HL-60 (cell line): ENCODE results near the gene IL13.

ENCODE experiments used
- POLR2AphosphoS5 ChIP-seq: IDR thresholded peaks from 2 replicates; pipeline ENCODE4 v1.6.1; 2012; ENCODE audit warnings: low read depth
- TF ChIP-seq, protein P1 (sequence below): IDR thresholded peaks from one replicate; pipeline ENCODE4 v1.5.1; 2011; ENCODE audit warnings: low read length, control low read depth, inconsistent platforms; ENCODE audit not compliant: insufficient read depth
- TF ChIP-seq, protein P2 (sequence below): IDR thresholded peaks from 2 replicates; pipeline ENCODE4 v1.6.1; 2012; ENCODE audit warnings: low read depth; ENCODE audit not compliant: insufficient replicate concordance

DNA sequence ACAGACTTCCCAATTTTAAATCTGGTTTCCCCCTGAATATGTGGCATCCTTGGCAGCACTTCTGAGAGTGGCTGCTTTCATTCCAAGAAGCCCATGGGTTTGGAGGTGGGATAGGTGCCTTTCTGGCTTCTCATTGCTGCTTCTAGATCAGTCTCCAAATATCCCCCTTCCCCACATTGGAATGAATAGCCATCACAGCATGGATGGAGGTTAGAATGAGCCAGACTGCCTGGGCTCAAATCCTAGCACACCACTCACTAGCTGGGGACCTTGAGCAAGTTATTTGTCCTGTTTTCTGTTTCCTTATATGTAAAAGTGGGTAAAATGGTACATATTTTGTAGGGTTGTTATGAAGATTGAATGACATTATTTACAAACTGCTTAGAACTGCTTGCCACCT, 13.8 kb upstream of the IL13 start:
- TF ChIP-seq, protein P1, sequence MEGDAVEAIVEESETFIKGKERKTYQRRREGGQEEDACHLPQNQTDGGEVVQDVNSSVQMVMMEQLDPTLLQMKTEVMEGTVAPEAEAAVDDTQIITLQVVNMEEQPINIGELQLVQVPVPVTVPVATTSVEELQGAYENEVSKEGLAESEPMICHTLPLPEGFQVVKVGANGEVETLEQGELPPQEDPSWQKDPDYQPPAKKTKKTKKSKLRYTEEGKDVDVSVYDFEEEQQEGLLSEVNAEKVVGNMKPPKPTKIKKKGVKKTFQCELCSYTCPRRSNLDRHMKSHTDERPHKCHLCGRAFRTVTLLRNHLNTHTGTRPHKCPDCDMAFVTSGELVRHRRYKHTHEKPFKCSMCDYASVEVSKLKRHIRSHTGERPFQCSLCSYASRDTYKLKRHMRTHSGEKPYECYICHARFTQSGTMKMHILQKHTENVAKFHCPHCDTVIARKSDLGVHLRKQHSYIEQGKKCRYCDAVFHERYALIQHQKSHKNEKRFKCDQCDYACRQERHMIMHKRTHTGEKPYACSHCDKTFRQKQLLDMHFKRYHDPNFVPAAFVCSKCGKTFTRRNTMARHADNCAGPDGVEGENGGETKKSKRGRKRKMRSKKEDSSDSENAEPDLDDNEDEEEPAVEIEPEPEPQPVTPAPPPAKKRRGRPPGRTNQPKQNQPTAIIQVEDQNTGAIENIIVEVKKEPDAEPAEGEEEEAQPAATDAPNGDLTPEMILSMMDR = no peak
- TF ChIP-seq, protein P2, sequence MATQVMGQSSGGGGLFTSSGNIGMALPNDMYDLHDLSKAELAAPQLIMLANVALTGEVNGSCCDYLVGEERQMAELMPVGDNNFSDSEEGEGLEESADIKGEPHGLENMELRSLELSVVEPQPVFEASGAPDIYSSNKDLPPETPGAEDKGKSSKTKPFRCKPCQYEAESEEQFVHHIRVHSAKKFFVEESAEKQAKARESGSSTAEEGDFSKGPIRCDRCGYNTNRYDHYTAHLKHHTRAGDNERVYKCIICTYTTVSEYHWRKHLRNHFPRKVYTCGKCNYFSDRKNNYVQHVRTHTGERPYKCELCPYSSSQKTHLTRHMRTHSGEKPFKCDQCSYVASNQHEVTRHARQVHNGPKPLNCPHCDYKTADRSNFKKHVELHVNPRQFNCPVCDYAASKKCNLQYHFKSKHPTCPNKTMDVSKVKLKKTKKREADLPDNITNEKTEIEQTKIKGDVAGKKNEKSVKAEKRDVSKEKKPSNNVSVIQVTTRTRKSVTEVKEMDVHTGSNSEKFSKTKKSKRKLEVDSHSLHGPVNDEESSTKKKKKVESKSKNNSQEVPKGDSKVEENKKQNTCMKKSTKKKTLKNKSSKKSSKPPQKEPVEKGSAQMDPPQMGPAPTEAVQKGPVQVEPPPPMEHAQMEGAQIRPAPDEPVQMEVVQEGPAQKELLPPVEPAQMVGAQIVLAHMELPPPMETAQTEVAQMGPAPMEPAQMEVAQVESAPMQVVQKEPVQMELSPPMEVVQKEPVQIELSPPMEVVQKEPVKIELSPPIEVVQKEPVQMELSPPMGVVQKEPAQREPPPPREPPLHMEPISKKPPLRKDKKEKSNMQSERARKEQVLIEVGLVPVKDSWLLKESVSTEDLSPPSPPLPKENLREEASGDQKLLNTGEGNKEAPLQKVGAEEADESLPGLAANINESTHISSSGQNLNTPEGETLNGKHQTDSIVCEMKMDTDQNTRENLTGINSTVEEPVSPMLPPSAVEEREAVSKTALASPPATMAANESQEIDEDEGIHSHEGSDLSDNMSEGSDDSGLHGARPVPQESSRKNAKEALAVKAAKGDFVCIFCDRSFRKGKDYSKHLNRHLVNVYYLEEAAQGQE = no peak
- no peak for TF ChIP-seq POLR2AphosphoS5
